Activated T-cell treated with anti-CD3 and anti-CD28 coated beads for 24 hours (primary cell): ENCODE results near the gene GARIN5A.

Experiments used
- DNase-seq: peaks from one replicate; pipeline ENCODE4 v3.0.0-alpha.2; 2020; ENCODE audit warnings: low read depth

GARIN5A gene

DNA sequence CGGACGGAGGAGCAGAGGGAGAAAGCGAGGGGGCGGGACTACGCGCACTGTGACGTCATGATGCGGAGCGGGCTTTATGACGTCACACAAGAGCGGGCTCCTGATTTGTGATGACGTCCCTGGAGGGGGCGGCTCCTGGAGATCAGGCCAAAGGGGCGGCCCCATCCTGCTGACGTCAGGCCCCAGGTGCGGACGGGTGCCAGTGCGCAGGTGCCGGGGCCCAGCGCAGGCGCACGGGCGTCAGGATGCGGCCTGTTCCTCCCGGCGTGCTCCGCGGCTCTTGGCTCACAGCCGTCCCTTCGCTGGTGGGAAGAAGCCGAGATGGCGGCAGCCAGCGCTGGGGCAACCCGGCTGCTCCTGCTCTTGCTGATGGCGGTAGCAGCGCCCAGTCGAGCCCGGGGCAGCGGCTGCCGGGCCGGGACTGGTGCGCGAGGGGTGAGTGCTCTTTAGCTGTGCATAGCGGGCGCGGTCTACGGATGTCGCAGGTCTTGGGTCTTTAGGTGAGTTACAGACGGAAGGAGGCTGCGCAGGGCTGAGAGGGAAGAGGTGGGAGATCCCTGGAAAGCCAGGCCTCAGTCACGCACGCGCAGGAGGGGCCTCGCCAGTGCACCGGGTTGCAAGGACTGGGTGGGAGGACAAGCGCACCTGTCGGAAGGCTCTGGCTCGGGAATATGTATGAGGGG lies at the start of gene GARIN5A, which contains the start of gene EMC10:
Gene GARIN5A, minus strand, starts transcription at position 625 of the 683 bp plus-strand sequence. Its CDS starts 460 bp downstream, at position 165.
Gene EMC10, plus strand, starts transcription at position 284 of the 683 bp plus-strand sequence. Its CDS starts 38 bp downstream, at position 322.
- DNase-seq = peak; percentile 91

DNA sequence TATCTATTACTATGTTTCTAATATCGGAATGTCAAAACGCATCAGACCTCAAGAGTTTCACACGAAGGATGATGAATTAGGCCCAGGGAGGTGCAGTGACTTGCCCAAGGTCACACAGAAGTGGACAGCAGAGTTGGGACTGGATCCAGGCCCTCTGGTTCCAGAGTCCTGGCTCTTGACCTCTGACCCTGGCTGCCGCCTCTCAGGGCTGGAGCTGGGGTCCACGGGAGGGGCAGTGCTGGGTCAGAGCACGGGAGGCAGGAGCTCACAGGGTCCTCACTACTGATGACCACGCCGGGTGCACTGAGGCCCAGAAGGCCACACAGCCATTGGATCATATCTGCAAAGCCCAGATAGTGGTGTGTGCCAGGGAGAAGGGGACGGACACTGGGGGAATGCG lies 46.2 kb upstream of the GARIN5A start:
- DNase-seq = no peak

DNA sequence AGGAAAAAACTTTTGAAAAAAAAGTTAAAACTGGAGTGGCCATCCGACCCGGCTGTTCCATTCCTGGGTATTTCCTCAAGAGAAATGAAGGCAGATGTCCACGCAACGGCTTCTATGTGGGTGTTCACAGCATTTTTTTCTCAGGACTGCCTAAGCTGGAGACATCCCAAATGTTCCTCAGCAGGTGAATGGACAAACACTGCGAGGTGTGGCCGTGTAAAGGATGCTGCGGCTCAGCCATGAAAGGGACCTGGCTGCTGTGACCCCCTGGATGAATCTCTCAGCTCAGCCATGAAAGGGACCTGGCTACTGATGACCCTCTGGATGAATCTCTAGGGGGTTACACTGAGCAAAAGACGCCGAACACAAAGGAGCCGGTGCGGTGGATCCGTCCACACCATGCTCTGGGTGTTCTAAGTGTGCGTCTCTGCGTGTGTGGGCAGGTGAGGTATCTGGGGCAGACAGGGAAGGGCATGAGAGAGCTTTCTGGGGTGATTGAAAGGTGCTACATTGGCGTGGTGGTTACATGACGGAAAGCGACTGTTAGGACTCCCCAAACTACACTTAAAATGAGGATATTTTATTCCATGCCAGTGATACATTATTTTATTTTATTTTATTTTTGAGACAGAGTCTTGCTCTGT lies 44.3 kb upstream of the GARIN5A start:
- DNase-seq = no peak

DNA sequence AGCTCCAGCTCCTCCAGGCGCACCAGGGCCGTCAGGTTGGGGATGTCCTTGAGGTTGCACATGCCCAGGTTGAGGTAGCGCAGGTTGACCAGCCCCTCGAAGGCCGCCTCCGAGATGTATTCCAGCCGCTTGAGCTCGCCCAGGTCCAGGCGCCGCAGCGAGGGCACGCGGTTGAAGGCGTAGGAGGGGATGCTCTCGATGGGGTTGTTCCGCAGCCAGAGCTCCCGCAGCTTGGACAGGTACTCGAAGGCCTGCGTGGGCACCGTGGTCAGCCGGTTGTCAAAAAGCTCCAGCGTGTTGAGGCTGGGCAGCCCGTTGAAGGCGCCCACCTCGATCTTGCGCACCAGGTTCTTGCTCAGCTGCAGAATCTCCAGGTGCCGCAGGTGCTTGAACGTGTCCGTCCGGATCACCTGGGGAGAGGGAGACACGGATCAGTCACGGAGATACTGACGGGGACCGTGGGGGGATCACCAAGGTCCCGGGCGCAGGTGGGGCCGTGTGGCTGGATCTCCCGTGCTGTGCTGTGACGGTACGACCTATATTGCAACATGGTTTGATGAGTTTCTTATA lies 42.4 kb upstream of the GARIN5A start:
- no peak for DNase-seq

DNA sequence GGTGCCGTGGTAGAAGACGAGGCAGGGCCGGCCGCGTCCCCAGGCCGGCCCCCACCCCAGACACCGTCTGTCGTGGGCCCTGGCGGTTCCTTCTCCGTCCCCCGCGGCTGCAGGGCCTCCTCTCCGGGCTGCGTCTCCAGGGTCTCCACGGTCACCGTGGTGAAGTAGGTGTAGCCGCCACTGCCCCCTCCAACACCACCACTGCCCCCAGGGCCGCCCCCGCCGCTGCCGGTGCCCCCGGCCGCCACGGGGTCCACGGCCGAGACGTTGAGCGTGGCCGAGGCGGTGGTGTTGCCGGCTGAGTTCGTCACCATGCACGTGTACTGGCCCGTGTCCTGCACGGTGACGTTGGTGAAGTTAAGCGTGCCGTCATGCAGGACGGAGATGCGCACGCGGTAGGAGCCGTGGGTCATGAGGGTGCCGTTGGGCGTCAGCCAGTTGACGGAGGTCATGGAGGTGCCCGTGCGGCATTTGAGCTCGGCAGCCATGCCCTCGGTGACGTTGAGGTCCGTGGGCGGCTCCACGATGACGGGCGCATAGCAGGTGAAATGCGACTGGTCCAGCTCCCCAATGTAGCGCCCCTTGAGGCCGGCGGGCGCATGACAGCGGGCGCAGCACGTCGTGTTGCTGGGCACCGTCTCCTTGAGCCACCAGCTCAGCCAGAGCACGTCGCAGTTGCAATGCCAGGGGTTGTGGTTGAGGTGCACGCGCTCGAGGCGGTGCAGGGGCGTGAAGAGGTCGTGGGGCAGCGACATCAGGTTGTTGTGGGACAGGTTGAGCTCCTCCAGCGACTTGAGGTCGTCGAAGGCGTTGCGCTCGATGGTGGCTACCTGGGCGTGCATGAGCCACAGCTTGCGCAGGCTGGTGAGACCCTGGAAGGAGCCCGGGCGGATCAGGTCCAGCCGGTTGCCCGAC lies 41.7 kb upstream of the GARIN5A start:
- DNase-seq = no peak

DNA sequence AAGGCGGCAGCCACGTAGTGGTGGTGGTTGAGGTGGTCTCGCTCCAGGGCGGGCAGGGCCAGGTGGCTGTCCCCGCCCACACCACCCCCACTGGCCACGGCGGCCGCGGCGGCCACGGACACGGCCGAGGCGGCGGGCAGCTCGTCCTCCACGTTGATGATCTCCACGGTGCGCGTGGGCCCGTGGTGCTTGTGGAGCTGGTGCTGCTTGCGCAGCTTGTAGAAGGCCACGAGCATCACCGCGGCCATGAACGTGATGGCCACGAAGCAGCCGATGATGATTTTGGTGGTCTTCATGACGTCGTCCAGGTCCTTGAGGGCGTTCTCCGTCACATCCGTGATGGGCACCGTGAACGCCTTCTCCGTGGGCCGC lies 41.0 kb upstream of the GARIN5A start:
- no peak for DNase-seq

DNA sequence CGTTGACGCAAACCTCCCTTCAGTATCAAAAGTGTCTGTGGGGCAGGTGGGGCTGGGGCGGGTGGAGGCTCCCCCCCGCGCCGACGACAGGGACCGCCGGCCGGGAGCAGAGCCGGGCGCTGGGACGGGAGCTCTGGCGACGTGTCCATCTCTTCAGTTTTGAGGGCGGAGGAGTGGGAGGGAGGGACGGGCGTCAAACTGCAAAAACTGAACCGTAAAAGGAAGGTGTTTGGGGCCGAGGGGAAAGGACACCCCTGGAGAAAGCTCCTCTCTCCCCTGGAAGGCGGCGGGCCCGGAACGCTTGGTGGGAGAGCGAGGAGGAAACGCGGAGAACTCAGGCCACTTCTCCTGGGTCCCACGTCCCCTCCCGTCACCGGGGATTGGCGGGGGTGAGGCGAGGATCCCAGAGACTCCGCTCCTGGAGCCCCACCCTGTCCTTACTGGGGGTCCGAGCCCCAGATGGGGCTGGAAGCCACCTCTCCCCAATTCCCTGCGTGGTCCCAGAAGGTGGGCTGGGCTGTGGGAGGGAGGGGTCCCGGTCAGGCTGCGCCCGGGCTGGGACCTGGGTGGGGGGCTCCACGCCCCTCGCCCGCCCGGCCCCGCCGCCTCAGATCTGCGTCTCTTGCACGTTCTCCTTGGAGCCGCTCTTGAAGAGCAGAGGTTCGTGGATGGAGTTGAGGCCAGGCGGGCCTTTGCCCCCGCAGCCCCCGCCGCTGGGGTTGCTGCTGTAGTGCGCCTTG lies 40.5 kb upstream of the GARIN5A start:
- no peak for DNase-seq

DNA sequence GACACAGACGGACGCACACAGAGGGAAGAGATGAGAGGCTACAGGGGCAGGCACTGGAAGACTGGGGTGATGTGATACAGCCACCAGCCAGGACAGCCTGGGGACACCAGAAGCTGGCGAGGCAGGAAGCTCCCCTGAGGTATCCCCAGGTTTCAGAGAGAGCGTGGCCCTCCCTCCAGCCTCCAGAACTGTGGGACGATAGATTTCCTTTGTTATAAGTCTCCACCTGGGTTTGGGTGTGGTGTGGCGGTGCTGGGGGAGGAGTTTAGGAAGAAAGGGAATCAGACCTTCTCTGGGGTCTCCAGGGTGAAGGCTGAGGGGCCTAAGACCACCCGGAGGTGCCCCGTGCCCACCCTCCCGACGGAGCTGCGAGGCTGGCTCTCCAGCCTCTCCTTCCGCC lies 39.8 kb upstream of the GARIN5A start:
- DNase-seq = no peak

DNA sequence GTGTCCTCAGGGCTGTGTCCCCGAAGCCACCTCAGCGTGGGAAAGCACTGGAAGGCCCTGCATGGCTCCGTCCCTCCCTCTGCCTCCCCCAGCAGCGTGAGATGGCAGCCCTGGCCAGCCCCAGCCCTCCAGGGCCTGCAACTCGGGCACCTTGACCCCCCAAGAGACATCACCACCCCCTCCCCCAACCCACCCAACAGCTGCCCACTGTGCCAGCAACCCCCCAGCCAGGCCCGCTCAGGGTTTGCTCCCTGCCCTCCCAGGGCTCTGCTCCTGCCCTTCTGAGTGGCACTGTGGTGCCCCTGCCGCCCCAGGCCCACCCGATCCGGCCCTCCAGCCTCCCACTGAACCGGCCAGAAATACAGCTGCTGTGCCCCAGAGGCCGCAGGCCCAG lies 38.5 kb upstream of the GARIN5A start:
- DNase-seq = no peak

DNA sequence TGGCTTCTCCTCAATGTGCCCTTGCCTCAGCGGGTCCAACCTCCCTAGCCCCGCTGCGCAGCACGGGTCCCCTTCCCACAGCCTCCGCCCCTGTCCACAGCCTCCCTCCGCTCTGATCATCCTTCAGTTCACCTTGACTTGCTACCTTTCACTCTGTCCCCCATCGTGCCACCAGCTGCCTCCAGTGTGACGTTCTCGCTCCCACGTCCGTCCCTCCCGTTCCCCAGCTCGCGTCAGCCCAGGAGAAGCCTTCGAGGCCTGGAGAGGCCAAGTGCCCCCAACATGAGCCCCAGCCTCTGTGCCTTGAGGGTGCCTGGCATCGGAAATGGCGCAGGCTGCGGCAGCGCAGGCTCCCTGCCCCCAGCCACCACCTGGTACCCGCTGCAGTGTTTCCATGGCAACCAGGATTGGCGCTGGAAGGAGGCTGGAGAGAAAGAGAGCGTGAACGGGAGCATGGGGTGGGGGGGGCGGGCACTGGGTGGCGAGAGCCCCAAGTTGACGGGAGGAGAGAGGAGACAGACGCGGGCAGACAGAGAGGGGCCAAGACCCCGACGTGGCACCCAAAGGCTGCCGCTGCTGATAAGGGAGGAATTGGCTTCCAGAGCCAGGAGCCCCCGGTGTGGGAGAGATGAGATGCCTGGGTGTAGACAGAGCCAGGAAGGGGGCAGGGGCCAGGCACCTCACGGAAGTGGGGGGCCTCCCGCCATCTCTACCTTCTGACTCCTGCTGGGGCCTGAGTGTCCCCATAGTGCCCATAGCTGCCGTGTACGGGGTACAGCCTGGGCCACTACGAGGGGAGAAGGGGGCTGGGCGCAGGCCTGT lies 37.9 kb upstream of the GARIN5A start:
- no peak for DNase-seq

DNA sequence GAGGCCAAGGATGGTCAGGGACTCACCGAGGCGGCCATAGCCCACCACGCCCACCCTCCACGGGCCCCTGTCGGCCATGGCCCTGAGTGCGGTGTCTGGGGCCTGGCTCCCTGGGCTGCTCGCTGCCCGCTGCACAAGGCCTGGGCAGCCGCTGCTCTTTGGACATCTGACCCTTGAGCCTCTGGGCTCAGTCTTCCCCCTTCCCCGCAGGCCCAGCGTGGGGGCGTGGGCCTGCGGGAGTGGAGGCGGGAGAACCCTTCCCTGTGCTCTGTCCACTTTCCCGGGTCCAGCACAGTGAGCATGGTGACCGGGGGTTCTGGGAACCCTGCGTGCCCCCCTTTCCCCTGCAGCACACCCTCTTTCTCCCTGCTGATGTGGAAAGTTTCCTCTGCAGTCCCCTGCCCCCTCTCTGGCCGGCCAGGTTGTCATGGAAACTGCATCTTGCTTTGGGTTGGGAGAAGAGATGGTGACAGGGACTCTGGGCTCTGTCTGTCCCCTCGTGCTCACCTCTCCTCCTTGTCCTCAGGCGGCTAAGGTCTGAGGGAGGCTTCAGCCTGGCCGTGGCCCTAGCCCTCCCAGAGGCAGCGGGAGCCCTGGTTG lies 37.2 kb upstream of the GARIN5A start, which contains the start of gene ASPDH:
Gene ASPDH, minus strand, starts transcription at position 168 of the 600 bp plus-strand sequence. Its CDS starts 90 bp downstream, at position 78.
- no peak for DNase-seq

DNA sequence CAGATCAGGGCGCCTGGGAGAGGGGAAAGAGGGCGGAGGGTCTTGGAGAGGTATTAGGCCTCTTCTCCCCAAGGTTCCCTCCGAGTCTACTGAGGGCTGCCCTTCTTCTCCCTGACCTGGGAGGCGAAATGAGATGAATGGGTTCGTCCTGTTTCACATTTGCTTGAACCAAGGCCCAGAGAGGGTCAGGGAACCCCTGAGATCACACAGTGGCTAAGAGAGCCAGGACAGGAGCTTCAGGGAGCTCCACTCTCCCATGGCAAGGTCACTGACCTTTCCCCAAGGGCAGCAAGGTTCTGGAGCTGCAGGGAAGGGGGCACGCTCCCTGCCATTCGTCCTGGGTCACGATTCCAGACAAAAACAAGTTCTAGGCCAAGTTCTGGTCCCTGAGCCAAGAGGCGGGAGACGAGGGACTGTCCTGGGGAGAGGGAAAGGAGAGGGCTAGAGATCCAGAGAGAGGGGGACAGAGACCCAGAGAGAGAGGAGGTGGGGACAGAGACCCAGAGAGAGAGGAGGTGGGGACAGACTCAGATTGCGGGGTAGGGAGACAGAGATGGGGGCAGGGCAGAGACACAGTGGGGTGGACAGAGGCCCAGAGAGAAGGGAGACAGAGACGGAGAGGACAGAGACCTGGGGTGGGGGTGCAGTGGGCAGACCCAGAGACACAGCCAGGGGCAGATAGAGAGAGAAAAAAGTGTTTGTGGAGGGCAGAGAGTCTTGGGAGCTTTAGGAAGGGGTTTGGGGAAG lies 36.5 kb upstream of the GARIN5A start:
- no peak for DNase-seq

DNA sequence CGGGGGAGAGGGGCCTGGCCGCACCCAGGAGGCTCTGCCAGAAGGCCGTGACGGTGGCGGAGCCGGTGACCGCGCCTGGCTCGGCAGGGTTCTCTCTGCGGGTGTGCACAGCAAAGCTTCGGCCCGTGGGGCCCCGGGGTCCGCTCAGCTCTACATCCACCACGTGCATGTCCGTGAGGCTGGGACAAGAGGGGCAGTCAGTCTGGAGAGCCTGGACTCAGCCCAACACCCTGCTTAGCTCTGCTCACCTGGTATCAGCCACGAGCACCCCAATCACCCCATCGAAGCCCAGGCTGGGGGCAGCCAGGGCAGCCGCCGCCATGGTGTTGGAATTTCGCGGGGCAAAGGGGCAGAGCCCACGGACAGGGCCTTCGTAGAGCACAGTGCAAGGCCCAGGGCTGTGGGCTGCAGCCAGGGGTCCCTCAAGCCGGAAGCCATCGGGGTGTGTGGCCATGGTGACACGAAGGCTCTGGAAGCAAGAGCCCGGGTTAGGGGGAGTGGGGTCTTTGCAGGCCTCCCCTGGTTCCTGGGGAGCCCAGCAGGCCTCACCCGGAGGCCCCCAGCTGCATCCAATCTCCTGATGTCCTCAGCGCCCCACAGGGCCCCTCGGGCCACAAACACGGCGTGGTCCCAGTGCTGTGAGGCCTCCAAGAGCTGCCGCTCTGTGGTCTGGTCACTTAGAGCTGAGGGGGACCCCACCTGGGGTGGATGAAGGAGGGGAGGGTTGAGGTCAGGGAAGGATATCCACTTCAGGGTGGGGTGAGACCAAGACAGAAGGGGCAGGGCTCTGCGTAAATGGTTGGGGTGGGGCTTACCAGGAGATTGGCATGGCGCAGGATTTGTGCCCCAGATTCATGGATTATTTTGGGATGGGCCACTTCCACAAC lies 35.7 kb upstream of the GARIN5A start:
- no peak for DNase-seq

DNA sequence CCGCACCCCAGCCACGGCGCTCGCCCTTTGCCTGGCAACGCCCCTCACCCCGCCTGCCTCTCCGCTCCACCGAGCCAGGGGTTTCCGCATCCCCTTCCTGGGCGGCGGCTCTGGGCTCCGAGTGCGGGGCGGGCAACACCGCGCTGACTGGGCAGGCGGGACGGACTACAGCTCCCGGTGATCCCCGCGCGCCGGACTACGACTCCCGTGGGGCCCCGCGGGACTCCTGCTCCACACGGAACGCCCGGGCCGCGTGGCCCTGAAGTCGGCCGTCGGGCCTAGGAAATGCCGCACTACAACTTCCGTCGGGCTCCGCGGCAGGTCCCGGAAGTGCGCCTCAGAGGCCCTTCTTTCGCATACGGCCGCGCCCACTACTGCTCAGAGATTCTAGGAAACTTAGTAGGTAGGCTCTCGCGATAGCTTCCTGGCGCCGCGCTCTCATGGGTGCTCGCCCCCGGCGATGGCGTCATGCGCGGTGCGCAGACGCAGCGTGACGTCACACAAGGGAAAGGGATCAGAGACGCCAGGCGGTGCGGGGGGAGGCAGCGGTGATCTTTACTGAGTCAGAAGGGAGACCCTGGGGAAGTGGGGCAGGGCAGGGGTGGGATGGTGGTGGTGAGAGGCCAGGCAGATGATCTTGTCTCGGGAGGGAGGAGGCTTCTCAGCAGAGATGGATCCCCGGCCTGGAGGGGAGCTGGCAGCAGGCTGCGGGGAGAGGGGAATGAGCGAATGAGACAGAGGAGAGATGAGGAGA lies 34.6 kb upstream of the GARIN5A start, which contains the start of gene JOSD2:
Gene JOSD2, minus strand, starts transcription at position 123 of the 754 bp plus-strand sequence. CDS start 760 bp downstream, outside the sequence.
- peak; percentile 95 for DNase-seq

DNA sequence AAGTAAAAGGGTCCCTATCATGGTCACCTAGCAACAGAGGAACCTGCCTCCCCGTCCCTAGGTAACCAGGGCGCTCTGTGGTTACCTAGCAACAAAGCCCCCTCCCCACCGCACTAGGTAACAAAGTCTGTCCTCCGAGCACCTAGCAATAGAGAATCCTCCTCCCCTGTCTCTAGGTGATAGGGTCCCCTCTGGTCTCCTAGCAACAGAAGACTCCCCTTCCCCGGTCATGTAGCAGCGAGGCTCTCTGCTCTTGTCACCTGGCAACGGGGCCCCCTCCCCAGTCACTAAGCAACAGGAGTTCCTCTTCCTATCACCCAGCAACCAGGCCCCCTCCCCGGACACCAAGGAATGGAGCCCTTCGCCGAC lies 34.0 kb upstream of the GARIN5A start:
- DNase-seq = no peak

DNA sequence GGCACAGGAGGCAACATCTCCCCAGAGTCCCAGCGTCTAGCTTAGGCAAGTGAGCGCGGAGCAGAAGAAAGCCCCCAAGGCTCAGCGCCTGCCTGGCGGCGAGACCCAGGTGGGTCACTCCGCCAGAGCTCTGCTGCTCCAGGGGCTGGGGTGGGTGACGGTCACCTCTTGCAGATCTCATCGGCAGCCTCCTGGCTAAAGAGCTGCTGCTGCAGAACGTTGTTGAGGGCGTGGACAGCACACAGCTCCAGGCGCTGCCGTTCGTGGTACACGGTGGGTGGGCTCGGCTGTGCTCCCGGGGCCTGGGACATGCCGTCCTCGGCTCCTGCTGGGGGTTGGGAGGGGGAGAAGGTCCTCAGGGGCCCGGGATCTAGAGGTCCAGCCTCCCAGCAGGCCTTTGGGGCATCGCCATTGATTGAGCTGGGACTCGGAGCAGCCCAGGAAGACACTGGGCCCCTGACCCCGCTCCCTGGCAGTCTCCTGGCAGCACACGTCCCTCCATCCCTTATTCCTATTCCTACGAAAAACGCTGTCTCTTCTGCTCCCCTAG lies 33.5 kb upstream of the GARIN5A start:
- DNase-seq = no peak

DNA sequence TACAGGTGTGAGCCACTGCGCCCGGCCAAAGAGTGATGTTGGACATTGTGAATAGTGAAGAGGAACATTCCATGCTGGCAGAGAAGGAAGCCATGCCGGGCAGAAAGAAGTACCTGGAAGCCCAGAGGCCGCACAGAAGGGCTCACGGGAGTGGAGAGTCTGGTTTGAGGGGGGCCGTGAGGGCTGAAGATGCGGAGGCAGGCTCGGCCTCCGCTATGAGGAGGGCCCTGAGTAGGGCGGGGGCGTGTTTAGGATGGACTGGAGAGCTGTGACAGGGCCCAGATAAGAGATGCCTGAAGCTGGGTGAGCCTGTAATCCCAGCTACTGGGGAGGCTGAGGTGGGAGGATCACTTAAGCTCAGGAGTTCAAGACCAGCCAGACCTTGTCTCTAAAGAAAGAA lies 32.7 kb upstream of the GARIN5A start:
- no peak for DNase-seq
